Regular cardiac myocyte (primary cell): Measurements from ENCODE around the gene ZNF474. TPM values are rescaled to one million over a fixed set of nuclear protein-coding genes. Genes with fewer than 3 reads are reported as not detected.

Experiments
- total RNA-seq: library from RNA; depleted of rRNA; stranded (reverse); fragments of >200 nt; gene quantifications from 2 replicates; pipeline ENCODE4 v1.2.3, GENCODE V29; 2014

ZNF474 gene
- 0.28 TPM in 1 of 2 replicates, not detected in the other for total RNA-seq

GRCh38 chr5:122129306-122129705 lies at the start of gene ZNF474:
Gene ZNF474, plus strand, starts transcription at chr5:122129546. Its CDS starts 22,445 bp downstream, at chr5:122151991.

Other genes starting within 250 kb of the ZNF474 start
- 20.0 and 23.0 TPM in 2 replicates for gene SRFBP1, start 167.6 kb upstream of the ZNF474 start, total RNA-seq
- gene LOX, start 51.3 kb upstream of the ZNF474 start, total RNA-seq, result 179 and 324 TPM in 2 replicates
- 0.19 and 0.85 TPM in 2 replicates for gene SNCAIP, start 182.7 kb downstream of the ZNF474 start, total RNA-seq